Gastrocnemius medialis (tissue), 4 donors: ENCODE data around the gene MMP24. TPM values are rescaled to one million over a fixed set of nuclear protein-coding genes. Genes with fewer than 3 reads are reported as not detected.

Source experiments
- ATAC-seq, 2 donors: fragments of 150-250 bp; one replicate each; pipeline ENCODE4 v1.9.1; 2016
- DNase-seq, 2 donors: peaks; one replicate each; pipeline ENCODE4 v3.0.0-alpha.2; 2019
- H3K27ac ChIP-seq, 4 donors: fragments of 200-600 bp; sonication (generic); 1 replicate in 1 of 4; 2 replicates in 3 of 4; pipeline ENCODE4 v1.5.1; 2016 to 2018; ENCODE audit warnings: mild to moderate bottlenecking in 2 of 4, moderate library complexity in 1 of 4
- H3K27me3 ChIP-seq, 3 donors: fragments of 200-600 bp; sonication (generic) in 2 of 3; 1 replicate in 1 of 3; 2 replicates in 2 of 3; pipeline versions ENCODE4 v1.5.1 to v1.6.0; 2016 to 2019; ENCODE audit warnings: mild to moderate bottlenecking in 1 of 3, moderate library complexity in 1 of 3
- H3K36me3 ChIP-seq, 2 donors: fragments of 200-600 bp; sonication (generic) in 1 of 2; one replicate each; pipeline ENCODE4 v1.5.1; 2017 to 2018
- H3K4me1 ChIP-seq, 2 donors: fragments of 200-600 bp; sonication (generic) in 1 of 2; one replicate each; pipeline ENCODE4 v1.5.1; 2016 to 2017; ENCODE audit warnings: mild to moderate bottlenecking in 2 of 2
- H3K4me3 ChIP-seq, 4 donors: fragments of 200-600 bp; sonication (generic) in 3 of 4; 1 replicate in 1 of 4; 2 replicates in 3 of 4; pipeline ENCODE4 v1.5.1; 2016 to 2019; ENCODE audit warnings: mild to moderate bottlenecking in 2 of 4
- H3K9me3 ChIP-seq, 3 donors: fragments of 200-600 bp; sonication (generic) in 2 of 3; 1 replicate in 1 of 3; 2 replicates in 2 of 3; pipeline ENCODE4 v1.5.1; 2016 to 2019
- CTCF ChIP-seq, 5 experiments: fragments of 450-650 bp in 3 of 5; fragments of 200-600 bp in 2 of 5; sonication (generic) in 2 of 5; IDR thresholded peaks in 4 of 5; conservative IDR thresholded peaks in 1 of 5; 1 replicate in 4 of 5; 2 replicates in 1 of 5; pipeline ENCODE4 v1.5.1; 2016 to 2019; ENCODE audit warnings: antibody characterized with exemption in 5 of 5, mild to moderate bottlenecking in 3 of 5, moderate library complexity in 3 of 5
- POLR2A ChIP-seq, 2 donors: fragments of 450-650 bp; IDR thresholded peaks; one replicate each; pipeline ENCODE4 v1.6.1; 2017; ENCODE audit warnings: antibody characterized with exemption in 2 of 2, mild to moderate bottlenecking in 2 of 2, moderate library complexity in 2 of 2
- in situ Hi-C, 4 donors: fragments of 200-750 bp; cut with MboI; loops; one replicate each; pipeline versions ENCODE4 v1.15.0 to v1.8.0; 2017; ENCODE audit warnings: low sequenced_read_pairs in 4 of 4
- intact Hi-C: fragments of 100-400 bp; cut with DNase I; formaldehyde crosslinking; loops from one replicate; pipeline ENCODE4 v1.15.1; 2023; ENCODE audit warnings: low total_unique reads
- total RNA-seq, 4 donors: library from RNA; depleted of rRNA; stranded (reverse); fragments of >200 nt; gene quantifications; one replicate each; pipeline versions ENCODE4 v1.1.0 to v1.2.3, GENCODE V29; 2016

The MMP24 gene
- total RNA-seq, 4 donors from 2014 or later, result 0.07 to 0.10 TPM; not detected in 2

- in situ Hi-C loops (no loop called here), intact Hi-C loops (loop anchor here (10.0 kb wide), 1 partner anchor 450 kb away; the partner anchor contains the start of gene NCOA6)
- TF ChIP-seq POLR2A (IDR thresholded peaks at IDR 0.05), result no peak
- Histone ChIP-seq H3K4me1 (peaks cover 12 to 14% of the 10 kb centered on the region in 2 donors), H3K4me3 (no peak overlapping the region), H3K36me3 (peaks cover 0 to 10% of the 10 kb centered on the region in 2 donors), H3K27ac (no peak overlapping the region), H3K27me3 (no peaks in the 10 kb centered on the region), H3K9me3 (no peaks in the 10 kb centered on the region)
- DNase-seq, result no peak
- no peak for ATAC-seq
These were observed 47.9 kb downstream of the MMP24 start for GRCh38 chr20:35274172-35275092.

DNA sequence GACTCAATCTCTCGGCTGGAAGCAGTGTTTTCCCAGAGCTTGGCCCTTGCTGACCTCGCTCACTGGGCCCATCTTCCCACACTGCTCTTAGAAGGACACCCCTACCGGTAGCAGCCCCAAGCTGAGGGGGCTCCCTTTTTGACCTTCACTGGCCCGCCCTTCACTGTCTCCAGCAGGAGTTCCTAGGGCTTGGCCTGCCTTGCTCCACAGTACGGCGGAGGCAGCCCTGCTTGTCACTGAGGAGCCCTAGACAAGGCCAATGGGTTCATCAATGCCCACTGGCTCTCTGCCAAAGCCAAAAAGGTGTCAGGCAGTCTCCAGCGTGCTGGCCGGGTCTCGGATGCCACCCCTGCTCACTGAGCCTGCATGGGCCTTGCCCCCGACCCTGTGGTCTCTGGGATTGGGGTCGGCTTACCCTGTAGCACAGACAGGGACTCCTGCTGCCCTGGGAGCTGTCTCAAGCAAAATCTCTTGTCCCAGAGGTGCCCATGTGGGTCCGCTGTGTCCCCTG lies 49.3 kb downstream of the MMP24 start:
- TF ChIP-seq POLR2A (IDR thresholded peaks at IDR 0.05), result no peak
- TF ChIP-seq CTCF (IDR thresholded peaks at IDR 0.05 in 4 of 5, conservative IDR thresholded peaks at IDR 0.05 in 1 of 5), result no peak
- no peak for DNase-seq
- no peak overlapping the region for H3K4me3 ChIP-seq
- no peaks in the 10 kb centered on the region for H3K27me3 ChIP-seq
- H3K4me1 ChIP-seq, result peaks cover 12 to 14% of the 10 kb centered on the region in 2 donors
- in situ Hi-C loops (no loop called here), intact Hi-C loops (loop anchor here (2.0 to 10.0 kb wide), 2 partner anchors 129 to 451 kb away; partner anchors contain the start of genes EDEM2 and NCOA6)
- ATAC-seq, result no peak
- H3K36me3 ChIP-seq, result peaks cover 0 to 24% of the 10 kb centered on the region in 2 donors
- no peaks in the 10 kb centered on the region for H3K9me3 ChIP-seq
- peak overlapping the region in 2 of 4 donors; percentile 89 to 97 for H3K27ac ChIP-seq

GRCh38 chr20:35276408-35276807 lies 49.9 kb downstream of the MMP24 start:
- Histone ChIP-seq H3K36me3 (peaks cover 0 to 24% of the 10 kb centered on the region in 2 donors), H3K4me3 (peak overlapping the region in 2 of 4 donors; percentile 80 to 85), H3K4me1 (peaks cover 12 to 14% of the 10 kb centered on the region in 2 donors), H3K27me3 (no peaks in the 10 kb centered on the region), H3K27ac (peak overlapping the region; percentile 89 to 97 (median 97)), H3K9me3 (no peaks in the 10 kb centered on the region)
- no peak for TF ChIP-seq POLR2A (IDR thresholded peaks at IDR 0.05)
- TF ChIP-seq CTCF (IDR thresholded peaks at IDR 0.05 in 4 of 5, conservative IDR thresholded peaks at IDR 0.05 in 1 of 5), result no peak
- in situ Hi-C loops, result no loop called here
- intact Hi-C loops, result loop anchor here (2.0 to 10.0 kb wide), 2 partner anchors 130 to 452 kb away; partner anchors contain the start of genes EDEM2 and NCOA6
- ATAC-seq (no peak), DNase-seq (no peak)

GRCh38 chr20:35277127-35277526 lies 50.6 kb downstream of the MMP24 start:
- intact Hi-C loops (loop anchor here (2.0 to 10.0 kb wide), 2 partner anchors 130 to 452 kb away; partner anchors contain the start of genes EDEM2 and NCOA6), in situ Hi-C loops (no loop called here)
- peaks cover 0 to 24% of the 10 kb centered on the region in 2 donors for H3K36me3 ChIP-seq
- ATAC-seq, result peak in 1 of 2 donors; percentile 10
- H3K27ac ChIP-seq, result peak overlapping the region; percentile 89 to 97 (median 97)
- no peak for DNase-seq
- no peaks in the 10 kb centered on the region for H3K27me3 ChIP-seq
- H3K4me1 ChIP-seq, result peaks cover 12 to 14% of the 10 kb centered on the region in 2 donors
- peak overlapping the region; percentile 80 to 99 (median 85) for H3K4me3 ChIP-seq
- H3K9me3 ChIP-seq, result no peaks in the 10 kb centered on the region
- TF ChIP-seq CTCF (IDR thresholded peaks at IDR 0.05 in 4 of 5, conservative IDR thresholded peaks at IDR 0.05 in 1 of 5), result no peak
- no peak for TF ChIP-seq POLR2A (IDR thresholded peaks at IDR 0.05)
